ENCODE measurements around the gene TRIM65. TPM values are rescaled to one million over a fixed set of nuclear protein-coding genes. Genes with fewer than 3 reads are reported as not detected.

The TRIM65 gene
- total and polyA plus RNA-seq, 2 of the 13 experiments (the other 11 are each of a cell fraction or from before 2014, with no cell fraction given), result 10.3 to 22.4 TPM

DNA sequence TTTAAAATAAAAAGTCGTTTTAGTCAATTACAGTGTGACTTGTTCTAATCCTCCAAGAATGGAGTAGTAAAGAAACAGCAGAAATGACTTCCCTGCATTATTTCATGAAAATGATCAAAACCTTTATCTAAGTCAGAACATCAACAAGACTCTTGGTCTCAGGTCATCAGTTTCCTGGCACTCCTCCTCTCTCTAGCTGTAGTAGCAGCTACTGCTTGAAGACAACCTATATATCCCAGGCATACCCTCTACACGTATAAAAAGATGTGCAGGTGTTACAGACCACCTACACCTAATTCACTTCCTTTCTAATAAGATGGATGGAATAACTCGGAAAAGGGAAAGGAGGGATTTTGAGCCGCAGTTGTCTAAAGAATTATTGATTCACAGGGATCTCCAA lies 45.7 kb upstream of the TRIM65 start:
- POLR2A ChIA-PET, result interaction anchor here (0.7 kb wide), 2 partner anchors 65 to 486 kb away, joined by 3 to 4 read pairs; no protein-coding TSS in a partner anchor
- no peak overlapping the region for H3K4me2 ChIP-seq (ENCODE audit: low read depth, low read length)
- no peak overlapping the region for H2AFZ ChIP-seq (ENCODE audit: low read length)
- TF ChIP-seq POLR2AphosphoS5 (IDR thresholded peaks at IDR 0.05; ENCODE audit: low read depth, low read length), result peak; percentile 59; the same call in 1 of the 2 replicates
- peak; percentile 92 for TF ChIP-seq PAF1 (CRISPR knock-in tag; IDR thresholded peaks at IDR 0.05)
- TF ChIP-seq RBM22 (optimal IDR thresholded peaks at IDR 0.05; ENCODE audit: low read length), result peak; percentile 56
- TF ChIP-seq ZNF737 (CRISPR knock-in tag; IDR thresholded peaks at IDR 0.05; ENCODE audit: borderline replicate concordance), result no peak
- TF ChIP-seq NKX3-1 (CRISPR knock-in tag; IDR thresholded peaks at IDR 0.05), result peak; percentile 4; the same call in 1 of the 2 replicates
- TF ChIP-seq AHR (CRISPR knock-in tag; IDR thresholded peaks at IDR 0.05), result no peak
- peaks cover 21% of the 10 kb centered on the region for H3K4me1 ChIP-seq (ENCODE audit: insufficient read depth, low read length)
- WGBS (ENCODE audit: low lambda C conversion rate), result 90% methylated on average over 4 of the region's 4 CpGs
- no peaks in the 10 kb centered on the region; a peak in 1 of 5 replicates for H3K27me3 ChIP-seq (ENCODE audit: control insufficient read depth in 1 of 2, insufficient read depth in 2 of 2, low read length in 2 of 2)
- no TSS peak for BruUV-seq (replicated peaks)
- DNase-seq (ENCODE audit: low spot score) (no peak), FAIRE-seq (no peak), ATAC-seq (no peak)
- no peaks in the 10 kb centered on the region for H4K20me1 ChIP-seq (ENCODE audit: insufficient read depth, low read length)
- peaks cover 10 to 22% of the 10 kb centered on the region in 2 experiments; a peak in 4 of 5 replicates for H3K36me3 ChIP-seq (replicated peaks in 1 of 2; ENCODE audit: control insufficient read depth in 1 of 2, insufficient read depth in 2 of 2, low read length in 2 of 2)
- H3K4me3 ChIP-seq (replicated peaks in 1 of 3; ENCODE audit: insufficient read depth in 1 of 3, low read depth in 2 of 3, low read length in 3 of 3), result no peak overlapping the region
- intact Hi-C loops (cut with micrococcal nuclease; ENCODE audit: unreplicated experiment) (loop anchor here (5.0 kb wide), 1 partner anchor 55 kb away; no protein-coding TSS in a partner anchor), in situ Hi-C loops (cut with HindIII; ENCODE audit: extremely low pct_ligation_motif_present, low pct_unique_long_range_greater_than_20kb) (no loop called here)
- no peak overlapping the region for H3K27ac ChIP-seq (ENCODE audit: extremely low read length, insufficient read depth, low read length)
- no peaks in the 10 kb centered on the region for H3K79me2 ChIP-seq (ENCODE audit: insufficient read depth, low read length)
- H3K9ac ChIP-seq (ENCODE audit: insufficient read depth, low read depth, low read length), result no peak overlapping the region
- CTCF ChIA-PET (ENCODE audit: low intra/inter-chr PET ratio, low total read pairs), result no interaction called here
- H3K9me3 ChIP-seq (ENCODE audit: low read length), result no peaks in the 10 kb centered on the region

DNA sequence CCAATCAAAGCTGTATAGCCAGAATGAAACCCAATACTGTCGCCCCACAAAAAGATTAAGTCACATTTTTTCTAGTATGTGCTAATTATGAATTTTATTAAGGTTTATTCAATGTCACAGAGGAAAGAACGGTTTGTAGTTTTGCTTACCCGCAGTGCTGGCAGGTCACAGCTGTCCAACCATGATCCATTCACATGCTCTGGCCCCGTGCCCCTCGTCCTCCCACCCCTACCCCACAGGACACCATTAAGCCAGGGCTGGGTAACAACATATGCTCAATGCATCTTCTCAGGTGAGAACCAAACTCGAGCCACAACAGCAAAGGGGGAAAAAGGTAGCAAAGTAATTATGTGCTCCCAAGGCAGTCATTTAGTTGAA lies 44.7 kb upstream of the TRIM65 start:
- CTCF ChIA-PET (ENCODE audit: low intra/inter-chr PET ratio, low total read pairs), result no interaction called here
- H3K36me3 ChIP-seq (replicated peaks in 1 of 2; ENCODE audit: control insufficient read depth in 1 of 2, insufficient read depth in 2 of 2, low read length in 2 of 2), result peaks cover 5 to 14% of the 10 kb centered on the region in 2 experiments; a peak in 4 of 5 replicates
- H3K4me1 ChIP-seq (ENCODE audit: insufficient read depth, low read length), result peaks cover 25% of the 10 kb centered on the region
- in situ Hi-C loops (cut with HindIII; ENCODE audit: extremely low pct_ligation_motif_present, low pct_unique_long_range_greater_than_20kb), result no loop called here
- H4K20me1 ChIP-seq (ENCODE audit: insufficient read depth, low read length), result no peaks in the 10 kb centered on the region
- H3K27me3 ChIP-seq (ENCODE audit: control insufficient read depth in 1 of 2, insufficient read depth in 2 of 2, low read length in 2 of 2), result no peaks in the 10 kb centered on the region; a peak in 1 of 5 replicates
- no peak overlapping the region for H2AFZ ChIP-seq (ENCODE audit: low read length)
- no peaks in the 10 kb centered on the region for H3K79me2 ChIP-seq (ENCODE audit: insufficient read depth, low read length)
- 85% methylated on average over 6 of the region's 6 CpGs for WGBS (ENCODE audit: low lambda C conversion rate)
- no TSS peak for BruUV-seq (replicated peaks)
- peak overlapping the region; percentile 71 for H3K4me2 ChIP-seq (ENCODE audit: low read depth, low read length)
- H3K9me3 ChIP-seq (ENCODE audit: low read length), result no peaks in the 10 kb centered on the region
- peak overlapping the region; percentile 33 for H3K27ac ChIP-seq (ENCODE audit: extremely low read length, insufficient read depth, low read length)
- POLR2A ChIA-PET, result interaction anchor here (0.6 to 1.9 kb wide), 18 partner anchors 10 to 310 kb away, joined by 3 to 16 read pairs (median 6); partner anchors contain the start of genes ACOX1, CDK3, MRPL38 and TEN1
- no peak for FAIRE-seq
- DNase-seq (ENCODE audit: low spot score), result no peak
- H3K4me3 ChIP-seq (replicated peaks in 1 of 3; ENCODE audit: insufficient read depth in 1 of 3, low read depth in 2 of 3, low read length in 3 of 3), result peak overlapping the region in 2 of 3 experiments; percentile 15 to 47; a peak in 2 of 6 replicates
- H3K9ac ChIP-seq (ENCODE audit: insufficient read depth, low read depth, low read length), result peak overlapping the region; percentile 78; the same call in 1 of the 2 replicates
- intact Hi-C loops (cut with micrococcal nuclease; ENCODE audit: unreplicated experiment), result loop anchor here (5.0 kb wide), 1 partner anchor 56 kb away; no protein-coding TSS in a partner anchor
- TF ChIP-seq SMYD3 (CRISPR knock-in tag; IDR thresholded peaks at IDR 0.05), result 0 out of 2 replicates have a peak, but pooled peaks have one; percentile 2
- TF ChIP-seq, protein P1, sequence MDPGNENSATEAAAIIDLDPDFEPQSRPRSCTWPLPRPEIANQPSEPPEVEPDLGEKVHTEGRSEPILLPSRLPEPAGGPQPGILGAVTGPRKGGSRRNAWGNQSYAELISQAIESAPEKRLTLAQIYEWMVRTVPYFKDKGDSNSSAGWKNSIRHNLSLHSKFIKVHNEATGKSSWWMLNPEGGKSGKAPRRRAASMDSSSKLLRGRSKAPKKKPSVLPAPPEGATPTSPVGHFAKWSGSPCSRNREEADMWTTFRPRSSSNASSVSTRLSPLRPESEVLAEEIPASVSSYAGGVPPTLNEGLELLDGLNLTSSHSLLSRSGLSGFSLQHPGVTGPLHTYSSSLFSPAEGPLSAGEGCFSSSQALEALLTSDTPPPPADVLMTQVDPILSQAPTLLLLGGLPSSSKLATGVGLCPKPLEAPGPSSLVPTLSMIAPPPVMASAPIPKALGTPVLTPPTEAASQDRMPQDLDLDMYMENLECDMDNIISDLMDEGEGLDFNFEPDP (CRISPR knock-in tag; conservative IDR thresholded peaks at IDR 0.05), result 0 out of 2 replicates have a peak, but pooled peaks have one; percentile 82
- TF ChIP-seq, protein P2, sequence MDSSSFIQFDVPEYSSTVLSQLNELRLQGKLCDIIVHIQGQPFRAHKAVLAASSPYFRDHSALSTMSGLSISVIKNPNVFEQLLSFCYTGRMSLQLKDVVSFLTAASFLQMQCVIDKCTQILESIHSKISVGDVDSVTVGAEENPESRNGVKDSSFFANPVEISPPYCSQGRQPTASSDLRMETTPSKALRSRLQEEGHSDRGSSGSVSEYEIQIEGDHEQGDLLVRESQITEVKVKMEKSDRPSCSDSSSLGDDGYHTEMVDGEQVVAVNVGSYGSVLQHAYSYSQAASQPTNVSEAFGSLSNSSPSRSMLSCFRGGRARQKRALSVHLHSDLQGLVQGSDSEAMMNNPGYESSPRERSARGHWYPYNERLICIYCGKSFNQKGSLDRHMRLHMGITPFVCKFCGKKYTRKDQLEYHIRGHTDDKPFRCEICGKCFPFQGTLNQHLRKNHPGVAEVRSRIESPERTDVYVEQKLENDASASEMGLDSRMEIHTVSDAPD (CRISPR knock-in tag; IDR thresholded peaks at IDR 0.05), result 0 out of 2 replicates have a peak, but pooled peaks have one; percentile 11
- no peak for TF ChIP-seq ESRRA (CRISPR knock-in tag; IDR thresholded peaks at IDR 0.05; ENCODE audit: low read depth)
- 0 out of 2 replicates have a peak, but pooled peaks have one; percentile 6 for TF ChIP-seq SNAPC2 (CRISPR knock-in tag; IDR thresholded peaks at IDR 0.05)
- TF ChIP-seq ZNF468 (CRISPR knock-in tag; IDR thresholded peaks at IDR 0.05), result no peak
- no peak for TF ChIP-seq ZNF562 (CRISPR knock-in tag; IDR thresholded peaks at IDR 0.05; ENCODE audit: borderline replicate concordance)
- no peak for TF ChIP-seq SKI (IDR thresholded peaks at IDR 0.05; ENCODE audit: partially characterized antibody)
- peak; percentile 18 for ATAC-seq

All from HepG2 (cell line).